Tibial nerve (tissue), 3 donors: ENCODE data around the gene GTF2F2.

Experiments
- POLR2A ChIP-seq, 2 donors: fragments of 450-650 bp; IDR thresholded peaks; one replicate each; pipeline ENCODE4 v1.6.1; 2017; ENCODE audit warnings: antibody characterized with exemption in 2 of 2, mild to moderate bottlenecking in 2 of 2, moderate library complexity in 2 of 2
- TF ChIP-seq, protein P1 (sequence below), 5 experiments: fragments of 200-600 bp in 3 of 5; fragments of 450-650 bp in 2 of 5; sonication (generic) in 3 of 5; IDR thresholded peaks; one replicate each; pipeline ENCODE4 v1.5.1; 2016 to 2019; ENCODE audit warnings: antibody characterized with exemption in 5 of 5, mild to moderate bottlenecking in 3 of 5, moderate library complexity in 2 of 5

DNA sequence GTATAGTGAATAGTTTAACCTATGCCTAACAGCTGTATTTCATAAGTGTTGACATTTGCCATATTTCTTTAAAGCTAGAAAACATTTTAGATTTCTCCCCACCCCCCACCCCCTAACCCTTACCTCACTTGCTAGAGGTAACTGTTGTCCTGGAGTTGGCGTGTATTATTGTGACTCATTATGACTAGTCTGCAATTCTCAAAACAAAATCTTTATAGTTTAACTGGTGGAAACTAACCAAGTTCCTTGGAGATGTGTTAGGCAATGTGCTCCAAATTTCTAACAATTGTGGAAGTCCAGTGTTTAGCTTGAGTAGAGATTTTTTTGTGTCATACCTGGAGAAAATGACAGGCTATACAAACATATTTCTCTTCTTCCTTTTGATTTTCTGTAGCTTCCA lies 42.5 kb downstream of the GTF2F2 start:
- TF ChIP-seq, protein P1, sequence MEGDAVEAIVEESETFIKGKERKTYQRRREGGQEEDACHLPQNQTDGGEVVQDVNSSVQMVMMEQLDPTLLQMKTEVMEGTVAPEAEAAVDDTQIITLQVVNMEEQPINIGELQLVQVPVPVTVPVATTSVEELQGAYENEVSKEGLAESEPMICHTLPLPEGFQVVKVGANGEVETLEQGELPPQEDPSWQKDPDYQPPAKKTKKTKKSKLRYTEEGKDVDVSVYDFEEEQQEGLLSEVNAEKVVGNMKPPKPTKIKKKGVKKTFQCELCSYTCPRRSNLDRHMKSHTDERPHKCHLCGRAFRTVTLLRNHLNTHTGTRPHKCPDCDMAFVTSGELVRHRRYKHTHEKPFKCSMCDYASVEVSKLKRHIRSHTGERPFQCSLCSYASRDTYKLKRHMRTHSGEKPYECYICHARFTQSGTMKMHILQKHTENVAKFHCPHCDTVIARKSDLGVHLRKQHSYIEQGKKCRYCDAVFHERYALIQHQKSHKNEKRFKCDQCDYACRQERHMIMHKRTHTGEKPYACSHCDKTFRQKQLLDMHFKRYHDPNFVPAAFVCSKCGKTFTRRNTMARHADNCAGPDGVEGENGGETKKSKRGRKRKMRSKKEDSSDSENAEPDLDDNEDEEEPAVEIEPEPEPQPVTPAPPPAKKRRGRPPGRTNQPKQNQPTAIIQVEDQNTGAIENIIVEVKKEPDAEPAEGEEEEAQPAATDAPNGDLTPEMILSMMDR (IDR thresholded peaks at IDR 0.05): no peak
- no peak for TF ChIP-seq POLR2A (IDR thresholded peaks at IDR 0.05)
